H9 (cell line): ENCODE measurements around the gene CCL3. TPM values are rescaled to one million over a fixed set of nuclear protein-coding genes. Genes with fewer than 3 reads are reported as not detected.

Source experiments
- DNase-seq: peaks from one replicate; pipeline ENCODE4 v3.0.0-alpha.2; 2017
- H2AFZ ChIP-seq: one replicate; pipeline ENCODE4 v1.6.1; 2013; ENCODE audit warnings: mild to moderate bottlenecking, low read length, control low read depth, moderate library complexity
- H2AK5ac ChIP-seq: 2 replicates; pipeline ENCODE4 v1.6.1; 2013; ENCODE audit warnings: low read length, control low read depth, mixed read lengths; ENCODE audit not compliant: insufficient read length
- H2BK120ac ChIP-seq: one replicate; pipeline ENCODE4 v1.6.1; 2013; ENCODE audit warnings: low read depth, mild to moderate bottlenecking, low read length, control low read depth, inconsistent platforms; ENCODE audit not compliant: poor library complexity, severe bottlenecking
- H2BK12ac ChIP-seq: 2 replicates; pipeline ENCODE4 v1.6.1; 2013; ENCODE audit warnings: low read length, control low read depth, mixed read lengths, low read depth; ENCODE audit not compliant: insufficient read length
- H2BK15ac ChIP-seq: 2 replicates; pipeline ENCODE4 v1.6.1; 2013; ENCODE audit warnings: low read depth, low read length, control low read depth
- H2BK20ac ChIP-seq: one replicate; pipeline ENCODE4 v1.6.1; 2013; ENCODE audit warnings: low read depth, mild to moderate bottlenecking, low read length, control low read depth, inconsistent platforms; ENCODE audit not compliant: poor library complexity, severe bottlenecking
- H2BK5ac ChIP-seq: 2 replicates; pipeline ENCODE4 v1.6.1; 2013; ENCODE audit warnings: low read length, control low read depth, mixed read lengths; ENCODE audit not compliant: insufficient read length
- H3K14ac ChIP-seq: 2 replicates; pipeline ENCODE4 v1.6.1; 2013; ENCODE audit warnings: low read length, control low read depth; ENCODE audit not compliant: insufficient read depth
- H3K18ac ChIP-seq: 2 replicates; pipeline ENCODE4 v1.6.1; 2013; ENCODE audit warnings: low read depth, mild to moderate bottlenecking, mixed read lengths, low read length, control low read depth; ENCODE audit not compliant: insufficient read length
- H3K23ac ChIP-seq: 2 replicates; pipeline ENCODE4 v1.6.1; 2013; ENCODE audit warnings: low read length, control low read depth, mixed read lengths, low read depth; ENCODE audit not compliant: insufficient read length
- H3K23me2 ChIP-seq: 2 replicates; pipeline ENCODE4 v1.6.1; 2013; ENCODE audit warnings: low read depth, mild to moderate bottlenecking, mixed read lengths, low read length, control low read depth; ENCODE audit not compliant: insufficient read length, poor library complexity, severe bottlenecking
- H3K27ac ChIP-seq: 2 replicates; pipeline ENCODE4 v1.5.1; 2013; ENCODE audit warnings: low read length, control low read depth, mixed read lengths, low read depth; ENCODE audit not compliant: insufficient read length
- H3K27me3 ChIP-seq: 2 replicates; pipeline ENCODE4 v1.6.1; 2013; ENCODE audit warnings: low read length, control low read depth, inconsistent platforms; ENCODE audit not compliant: insufficient read depth
- H3K4ac ChIP-seq: 2 replicates; pipeline ENCODE4 v1.6.1; 2013; ENCODE audit warnings: low read depth, mild to moderate bottlenecking, control low read depth, inconsistent platforms, low read length, moderate library complexity
- H3K4me1 ChIP-seq: 2 replicates; pipeline ENCODE4 v1.6.1; 2013; ENCODE audit warnings: low read length, control low read depth, inconsistent platforms; ENCODE audit not compliant: insufficient read depth
- H3K4me2 ChIP-seq: 2 replicates; pipeline ENCODE4 v1.6.1; 2013; ENCODE audit warnings: low read length, control low read depth, mixed read lengths; ENCODE audit not compliant: insufficient read length, insufficient read depth
- H3K56ac ChIP-seq: 2 replicates; pipeline ENCODE4 v1.6.1; 2013; ENCODE audit warnings: low read depth, mild to moderate bottlenecking, mixed read lengths, low read length, control low read depth; ENCODE audit not compliant: insufficient read length
- H3K79me1 ChIP-seq: 2 replicates; pipeline ENCODE4 v1.6.1; 2013; ENCODE audit warnings: low read depth, mild to moderate bottlenecking, moderate library complexity, low read length, control low read depth, inconsistent platforms; ENCODE audit not compliant: insufficient read depth, poor library complexity, severe bottlenecking
- H3K79me2 ChIP-seq: 2 replicates; pipeline ENCODE4 v1.6.1; 2013; ENCODE audit warnings: low read length, control low read depth, inconsistent platforms; ENCODE audit not compliant: insufficient read depth
- H3K9ac ChIP-seq: 2 replicates; pipeline ENCODE4 v1.6.1; 2013; ENCODE audit warnings: low read length, control low read depth, mixed read lengths; ENCODE audit not compliant: insufficient read length; ENCODE audit errors: extremely low read depth
- H3K9me3 ChIP-seq: one replicate; pipeline ENCODE4 v1.6.1; 2013; ENCODE audit warnings: low read depth, low read length, inconsistent platforms; ENCODE audit not compliant: control insufficient read depth
- H3T11ph ChIP-seq: one replicate; pipeline ENCODE4 v1.6.1; 2013; ENCODE audit warnings: mild to moderate bottlenecking, low read length, control low read depth, inconsistent platforms
- H4K20me1 ChIP-seq: one replicate; pipeline ENCODE4 v1.6.1; 2013; ENCODE audit not compliant: control insufficient read depth, insufficient read length, insufficient read depth
- H4K5ac ChIP-seq: 2 replicates; pipeline ENCODE4 v1.6.1; 2013; ENCODE audit warnings: low read depth, mild to moderate bottlenecking, mixed read lengths, low read length, control low read depth; ENCODE audit not compliant: insufficient read length
- H4K8ac ChIP-seq: replicated peaks from 2 replicates; pipeline ENCODE4 v1.6.1; 2013; ENCODE audit warnings: low read length, control low read depth, mixed read lengths, low read depth; ENCODE audit not compliant: insufficient read length
- H4K91ac ChIP-seq: 2 replicates; pipeline ENCODE4 v1.6.1; 2013; ENCODE audit warnings: low read depth, mild to moderate bottlenecking, moderate library complexity, mixed read lengths, low read length, control low read depth; ENCODE audit not compliant: insufficient read length
- H3K27ac Mint-ChIP-seq, 3 experiments: 2 replicates in 2 of 3; 3 replicates in 1 of 3; pipeline ENCODE4 v1.8.0; 2020 to 2021; ENCODE audit warnings: mixed read lengths in 3 of 3, mild to moderate bottlenecking in 1 of 3, moderate library complexity in 1 of 3
- H3K27me3 Mint-ChIP-seq: 2 replicates; pipeline ENCODE4 v1.8.0; 2021; ENCODE audit warnings: low read depth, mild to moderate bottlenecking, moderate library complexity, mixed read lengths
- H3K36me3 Mint-ChIP-seq, 3 experiments: 2 replicates in 2 of 3; 3 replicates in 1 of 3; pipeline ENCODE4 v1.8.0; 2020 to 2021; ENCODE audit warnings: low read depth in 3 of 3, mixed read lengths in 3 of 3; ENCODE audit not compliant: insufficient read depth in 1 of 3
- H3K4me1 Mint-ChIP-seq, 2 experiments: 2 replicates each; pipeline ENCODE4 v1.8.0; 2020; ENCODE audit warnings: mixed read lengths in 2 of 2
- H3K4me3 Mint-ChIP-seq, 2 experiments: 2 replicates in 1 of 2; 3 replicates in 1 of 2; pipeline ENCODE4 v1.8.0; 2020 to 2021; ENCODE audit warnings: mild to moderate bottlenecking in 2 of 2, mixed read lengths in 2 of 2, moderate library complexity in 1 of 2
- H3K9me3 Mint-ChIP-seq, 2 experiments: 2 replicates in 1 of 2; 3 replicates in 1 of 2; pipeline ENCODE4 v1.8.0; 2020; ENCODE audit warnings: mild to moderate bottlenecking in 2 of 2, mixed read lengths in 2 of 2, moderate library complexity in 1 of 2
- WGBS: extraction: QIAGEN DNeasy Blood & Tissue Kit; methylation state at CpG from one replicate; pipeline ENCODE4 v1.1.7; 2013; ENCODE audit warnings: missing lambda C conversion rate, low lambda C conversion rate, mixed read lengths; ENCODE audit not compliant: insufficient read length; ENCODE audit errors: extremely low coverage; 5-methylcytosine and 5-hydroxymethylcytosine counted together
- total RNA-seq: library from RNA; stranded (reverse); gene quantifications from 2 replicates; pipeline ENCODE4 v1.2.1, GENCODE V29; 2021
- TF ChIP-seq, protein P1 (sequence below): fragments of 200-600 bp; sonication (generic); conservative IDR thresholded peaks from 3 replicates; pipeline ENCODE4 v1.8.0; 2021; ENCODE audit warnings: antibody characterized with exemption, mild to moderate bottlenecking

Gene CCL3
- total RNA-seq, 1 experiment from 2014 or later = not detected

DNA sequence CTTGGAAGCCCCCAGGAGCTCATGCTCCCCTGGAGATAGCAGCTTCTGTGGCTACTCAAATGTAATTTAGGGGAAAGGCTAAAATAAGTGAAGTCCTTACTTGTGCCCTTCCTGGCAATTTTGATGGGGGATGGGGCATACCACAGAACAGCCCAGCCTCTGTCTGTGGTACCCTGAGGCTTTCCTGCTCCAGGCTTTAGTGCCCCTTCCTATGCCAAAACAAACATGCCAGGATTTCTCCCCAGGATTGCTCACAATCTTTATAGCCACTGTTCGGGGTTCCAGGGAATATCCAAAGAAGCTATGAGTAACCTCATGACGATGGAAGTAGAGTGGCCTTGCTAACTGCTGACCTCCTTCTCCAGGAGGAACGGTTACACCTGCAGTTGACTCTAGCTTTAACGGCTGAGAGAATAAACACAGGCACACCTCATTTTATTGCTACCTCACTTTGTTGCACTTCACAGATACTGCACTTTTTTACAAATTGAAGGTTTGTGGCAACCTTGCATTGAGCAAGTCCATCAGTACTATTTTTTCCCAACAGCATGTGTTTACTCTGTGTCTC lies 38.6 kb upstream of the CCL3 start:
- Histone ChIP-seq H2AFZ (no peak overlapping the region), H4K5ac (no peak overlapping the region), H3K4me2 (no peak overlapping the region), H2BK12ac (no peak overlapping the region), H3K23me2 (no peaks in the 10 kb centered on the region), H2BK15ac (no peak overlapping the region), H3K9me3 (peaks cover 18% of the 10 kb centered on the region), H4K8ac (no peak overlapping the region), H2BK120ac (no peak overlapping the region), H3K27me3 (no peaks in the 10 kb centered on the region), H4K20me1 (no peaks in the 10 kb centered on the region), H3K9ac (no peak overlapping the region), H3K56ac (no peak overlapping the region), H3K79me2 (no peaks in the 10 kb centered on the region), H2AK5ac (no peak overlapping the region), H4K91ac (no peak overlapping the region), H2BK20ac (no peak overlapping the region), H3K4me1 (no peaks in the 10 kb centered on the region), H3K27ac (no peak overlapping the region), H3K23ac (no peak overlapping the region), H3K79me1 (no peaks in the 10 kb centered on the region), H3K18ac (no peak overlapping the region), H3T11ph (no peak overlapping the region), H2BK5ac (no peak overlapping the region), H3K14ac (no peak overlapping the region), H3K4ac (no peak overlapping the region)
- TF ChIP-seq, protein P1, sequence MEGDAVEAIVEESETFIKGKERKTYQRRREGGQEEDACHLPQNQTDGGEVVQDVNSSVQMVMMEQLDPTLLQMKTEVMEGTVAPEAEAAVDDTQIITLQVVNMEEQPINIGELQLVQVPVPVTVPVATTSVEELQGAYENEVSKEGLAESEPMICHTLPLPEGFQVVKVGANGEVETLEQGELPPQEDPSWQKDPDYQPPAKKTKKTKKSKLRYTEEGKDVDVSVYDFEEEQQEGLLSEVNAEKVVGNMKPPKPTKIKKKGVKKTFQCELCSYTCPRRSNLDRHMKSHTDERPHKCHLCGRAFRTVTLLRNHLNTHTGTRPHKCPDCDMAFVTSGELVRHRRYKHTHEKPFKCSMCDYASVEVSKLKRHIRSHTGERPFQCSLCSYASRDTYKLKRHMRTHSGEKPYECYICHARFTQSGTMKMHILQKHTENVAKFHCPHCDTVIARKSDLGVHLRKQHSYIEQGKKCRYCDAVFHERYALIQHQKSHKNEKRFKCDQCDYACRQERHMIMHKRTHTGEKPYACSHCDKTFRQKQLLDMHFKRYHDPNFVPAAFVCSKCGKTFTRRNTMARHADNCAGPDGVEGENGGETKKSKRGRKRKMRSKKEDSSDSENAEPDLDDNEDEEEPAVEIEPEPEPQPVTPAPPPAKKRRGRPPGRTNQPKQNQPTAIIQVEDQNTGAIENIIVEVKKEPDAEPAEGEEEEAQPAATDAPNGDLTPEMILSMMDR = no peak
- no CpG with 5 or more reads among the region's 4 CpGs for WGBS
- peaks cover 12 to 16% of the 10 kb centered on the region in 2 experiments for H3K4me1 Mint-ChIP-seq
- no peak overlapping the region; a peak in 1 of 7 replicates for H3K27ac Mint-ChIP-seq
- H3K27me3 Mint-ChIP-seq = peaks cover 8% of the 10 kb centered on the region
- peaks cover 12 to 28% (median 18%) of the 10 kb centered on the region in 3 experiments; a peak in 6 of 7 replicates for H3K36me3 Mint-ChIP-seq
- no peak for DNase-seq
- H3K4me3 Mint-ChIP-seq = no peak overlapping the region
- peaks cover 24 to 26% of the 10 kb centered on the region in 2 experiments for H3K9me3 Mint-ChIP-seq
